Heart right ventricle (tissue), 16 donors: Measurements from ENCODE around the gene VSX1. TPM values are rescaled to one million over a fixed set of nuclear protein-coding genes. Genes with fewer than 3 reads are reported as not detected.

Source experiments
- ATAC-seq, 8 donors: fragments of 200-7000 bp; cut with Tn5 transposase; one replicate each; pipeline ENCODE4 v1.9.1; 2020; ENCODE audit warnings: mild to moderate bottlenecking in 8 of 8, moderate library complexity in 8 of 8, moderate number of reproducible peaks in 1 of 8
- DNase-seq, 2 donors: peaks; one replicate each; pipeline ENCODE4 v3.0.0-alpha.2; 2020
- H3K27ac ChIP-seq, 10 donors: fragments of 200-600 bp; sonication (generic) in 2 of 10; one replicate each; pipeline versions ENCODE4 v1.5.0 to v1.8.0; 2020 to 2022; ENCODE audit warnings: mild to moderate bottlenecking in 3 of 10
- H3K27me3 ChIP-seq, 7 donors: fragments of 200-600 bp; one replicate each; pipeline ENCODE4 v1.8.0; 2021 to 2022; ENCODE audit warnings: mild to moderate bottlenecking in 2 of 7
- H3K36me3 ChIP-seq, 9 donors: fragments of 200-600 bp; sonication (generic) in 1 of 9; one replicate each; pipeline versions ENCODE4 v1.5.0 to v1.8.0; 2020 to 2022; ENCODE audit warnings: mild to moderate bottlenecking in 2 of 9
- H3K4me1 ChIP-seq, 9 donors: fragments of 200-600 bp; sonication (generic) in 1 of 9; one replicate each; pipeline versions ENCODE4 v1.5.0 to v1.8.0; 2020 to 2022; ENCODE audit warnings: mild to moderate bottlenecking in 4 of 9
- H3K4me3 ChIP-seq, 10 donors: fragments of 200-600 bp; sonication (generic) in 2 of 10; one replicate each; pipeline versions ENCODE4 v1.5.0 to v1.8.0; 2020 to 2022; ENCODE audit warnings: mild to moderate bottlenecking in 7 of 10, moderate library complexity in 2 of 10
- H3K9me3 ChIP-seq, 11 donors: fragments of 200-600 bp in 10 of 11; sonication (generic) in 2 of 11; one replicate each; pipeline versions ENCODE4 v1.5.0 to v1.8.0; 2013 to 2022; ENCODE audit warnings: mild to moderate bottlenecking in 2 of 11, control low read depth in 1 of 11, moderate library complexity in 1 of 11
- WGBS, 2 donors: extraction: QIAGEN DNeasy Blood & Tissue Kit; methylation state at CpG; one replicate each; pipeline ENCODE4 v1.1.7; 2013; ENCODE audit warnings: inconsistent platforms in 1 of 2; 5-methylcytosine and 5-hydroxymethylcytosine counted together
- intact Hi-C, 10 donors: fragments of 100-400 bp; cut with DNase I; formaldehyde crosslinking; loops; one replicate each; pipeline versions ENCODE4 v1.11.1 to v1.14.2; 2022
- polyA plus RNA-seq, 2 donors: library from polyadenylated mRNA; stranded (reverse); fragments of 200-250 nt; gene quantifications; one replicate each; pipeline ENCODE4 v1.2.3, GENCODE V29; 2013
- total RNA-seq, 10 donors: library from RNA; stranded (reverse); fragmentation: NEBNext Ultra II Directional in 3 of 10; extraction: Animal tissue kit (Norgen Biotek cat#: 25700) in 3 of 10; gene quantifications; one replicate each; pipeline versions ENCODE4 v1.2.1 to v1.2.4, GENCODE V29; 2021 to 2023
- TF ChIP-seq, protein P1 (sequence below), 9 donors: fragments of 200-600 bp; sonication (generic) in 2 of 9; IDR thresholded peaks; one replicate each; pipeline versions ENCODE4 v1.5.0 to v1.8.0; 2021 to 2022; ENCODE audit warnings: antibody characterized with exemption in 9 of 9, mild to moderate bottlenecking in 5 of 9, moderate library complexity in 1 of 9
- donor health status: Arrhythmogenic right ventricular cardiomyopathy.
- donor health status: ischemic (EF 13 %, LVEDD 7.1; RV severe dilation, severe dysfunction).
- donor health status: healthy with polysubstance abuse.
- donor health status: DM: no; HTN: yes; CAD: no.
- donor health status: DM: no; HTN: no; CAD: no.
- donor health status: ischemic (EF 25% LVEDD 6.9; RV normal size, moderate dysfunction).
- donor health status: ischemic (EF 25% LVEDD 5.7; RV mildly dilated, moderate dysfunction).
- donor health status: healthy.
- donor health status: DM: yes; HTN: yes; CAD: no.
- donor health status: Ischemic cardiomyopathy.
- donor health status: ischemic (EF 35%, LVEDD 5.7; RV mildly dilated, moderate dysfunction).
- donor health status: nonischemic (EF 11% LVEDD 7.7; RV severe dilation, severe dysfunction).
- donor health status: DM: yes; HTN: yes; CAD: no.
- donor health status: PGD.
- donor health status: ischemic (EF 29% LVEDD 5.4; RV normal size, mild dysfunction).
- donor health status: nonischemic (EF 23%, LVEDD 6.1; RV moderate dilation, normal function).

VSX1 gene
- total and polyA plus RNA-seq, 12 donors = 0.16 to 0.79 (median 0.34) TPM; not detected in 2

GRCh38 chr20:25058051-25058846, 23.7 kb downstream of the VSX1 start, which contains the start of gene ACSS1:
Gene ACSS1 (minus strand): TSS chr20:25058139. CDS start chr20:25058102, 37 bp downstream.
- H3K9me3 ChIP-seq = no peaks in the 10 kb centered on the region
- H3K27me3 ChIP-seq = no peaks in the 10 kb centered on the region
- H3K36me3 ChIP-seq = peaks cover 0 to 4% (median 0%) of the 10 kb centered on the region in 9 donors
- ATAC-seq (peak; percentile 53 to 72 (median 58)), DNase-seq (peak; percentile 68 to 80)
- TF ChIP-seq, protein P1, sequence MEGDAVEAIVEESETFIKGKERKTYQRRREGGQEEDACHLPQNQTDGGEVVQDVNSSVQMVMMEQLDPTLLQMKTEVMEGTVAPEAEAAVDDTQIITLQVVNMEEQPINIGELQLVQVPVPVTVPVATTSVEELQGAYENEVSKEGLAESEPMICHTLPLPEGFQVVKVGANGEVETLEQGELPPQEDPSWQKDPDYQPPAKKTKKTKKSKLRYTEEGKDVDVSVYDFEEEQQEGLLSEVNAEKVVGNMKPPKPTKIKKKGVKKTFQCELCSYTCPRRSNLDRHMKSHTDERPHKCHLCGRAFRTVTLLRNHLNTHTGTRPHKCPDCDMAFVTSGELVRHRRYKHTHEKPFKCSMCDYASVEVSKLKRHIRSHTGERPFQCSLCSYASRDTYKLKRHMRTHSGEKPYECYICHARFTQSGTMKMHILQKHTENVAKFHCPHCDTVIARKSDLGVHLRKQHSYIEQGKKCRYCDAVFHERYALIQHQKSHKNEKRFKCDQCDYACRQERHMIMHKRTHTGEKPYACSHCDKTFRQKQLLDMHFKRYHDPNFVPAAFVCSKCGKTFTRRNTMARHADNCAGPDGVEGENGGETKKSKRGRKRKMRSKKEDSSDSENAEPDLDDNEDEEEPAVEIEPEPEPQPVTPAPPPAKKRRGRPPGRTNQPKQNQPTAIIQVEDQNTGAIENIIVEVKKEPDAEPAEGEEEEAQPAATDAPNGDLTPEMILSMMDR (IDR thresholded peaks at IDR 0.05) = no peak
- intact Hi-C loops = loop anchor here in 4 of 10 donors (5.0 to 10.0 kb wide), 4 partner anchors 137 to 1703 kb away; partner anchors contain the start of genes ABHD12 (in 1 of the 4), ENTPD6 (in 1 of the 4), NXT1 (in 1 of the 4) and PYGB (in 1 of the 4)
- H3K27ac ChIP-seq = peak within 1 kb of the TSS; percentile 93 to 99 (median 98)
- H3K4me1 ChIP-seq = peaks cover 22 to 56% (median 51%) of the 10 kb centered on the region in 9 donors
- H3K4me3 ChIP-seq = peak within 1 kb of the TSS; percentile 68 to 98 (median 89)
- WGBS, 2 donors = 5% methylated on average over 55 to 56 of the region's 56 CpGs

GRCh38 chr20:25057234-25058050, 24.5 kb downstream of the VSX1 start:
- TF ChIP-seq, protein P1 (IDR thresholded peaks at IDR 0.05) = peak in 2 of 9 donors; percentile 5 to 12

DNA sequence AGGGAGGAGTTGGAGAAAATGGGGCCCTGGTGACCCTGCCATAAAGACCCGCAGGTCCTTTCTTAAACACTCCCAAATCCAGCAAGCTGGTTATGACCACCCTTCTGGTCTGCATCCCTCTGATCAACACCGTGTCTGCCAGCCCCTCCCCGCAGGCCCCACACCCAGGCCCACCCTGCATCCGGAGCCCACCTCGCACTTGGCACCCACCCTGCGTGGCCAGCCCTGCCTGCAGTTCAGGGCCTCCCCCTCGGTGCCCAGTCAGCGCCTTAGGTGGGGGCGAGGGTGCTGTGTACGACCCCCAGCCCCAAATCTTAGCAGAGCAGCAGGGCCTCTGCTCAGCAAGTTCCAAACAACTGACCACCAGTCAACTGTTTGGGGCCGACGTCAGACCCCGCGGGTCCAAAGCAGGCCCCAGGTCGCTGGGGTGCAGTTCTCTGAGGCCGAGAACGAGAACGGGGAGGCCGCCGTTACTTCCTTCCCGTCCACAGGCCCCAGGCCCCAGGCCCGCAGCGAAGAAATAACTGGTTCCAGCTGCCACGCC, 25.2 kb downstream of the VSX1 start:
- H3K4me1 ChIP-seq = peaks cover 27 to 71% (median 66%) of the 10 kb centered on the region in 9 donors
- H3K36me3 ChIP-seq = peaks cover 0 to 4% (median 0%) of the 10 kb centered on the region in 9 donors
- peak overlapping the region; percentile 68 to 98 (median 89) for H3K4me3 ChIP-seq
- intact Hi-C loops = loop anchor here in 4 of 10 donors (5.0 to 10.0 kb wide), 4 partner anchors 138 to 1702 kb away; partner anchors contain the start of genes ABHD12 (in 1 of the 4), ENTPD6 (in 1 of the 4), NXT1 (in 1 of the 4) and PYGB (in 1 of the 4)
- peak overlapping the region; percentile 93 to 99 (median 98) for H3K27ac ChIP-seq
- H3K9me3 ChIP-seq = no peaks in the 10 kb centered on the region
- H3K27me3 ChIP-seq = no peaks in the 10 kb centered on the region
- 5 to 7% methylated on average over 24 of the region's 24 CpGs for WGBS, 2 donors
- ATAC-seq = peak in 3 of 8 donors; percentile 0 to 17 (median 10)
- TF ChIP-seq, protein P1 (IDR thresholded peaks at IDR 0.05) = no peak
- DNase-seq = no peak

More at GRCh38 chr20:25057234-25058050, 24.5 kb downstream of the VSX1 start:
- DNase-seq = peak; percentile 81 to 84
- H3K27me3 ChIP-seq = no peaks in the 10 kb centered on the region
- 0% methylated on average over 69 to 86 of the region's 86 CpGs for WGBS, 2 donors
- H3K36me3 ChIP-seq = peaks cover 0 to 4% (median 0%) of the 10 kb centered on the region in 9 donors
- peak overlapping the region; percentile 93 to 99 (median 98) for H3K27ac ChIP-seq
- ATAC-seq = peak; percentile 68 to 84 (median 78)
- H3K4me3 ChIP-seq = peak overlapping the region; percentile 68 to 98 (median 89)
- intact Hi-C loops = loop anchor here in 4 of 10 donors (5.0 to 10.0 kb wide), 4 partner anchors 137 to 1703 kb away; partner anchors contain the start of genes ABHD12 (in 1 of the 4), ENTPD6 (in 1 of the 4), NXT1 (in 1 of the 4) and PYGB (in 1 of the 4)
- H3K4me1 ChIP-seq = peaks cover 25 to 65% (median 59%) of the 10 kb centered on the region in 9 donors
- H3K9me3 ChIP-seq = no peaks in the 10 kb centered on the region
